GM19455 (cell line): ENCODE measurements around the gene TEX264.

Experiments used
- ATAC-seq: cut with Tn5 transposase; IDR thresholded peaks from one replicate; pipeline ENCODE4 v1.9.1; 2021; ENCODE audit not compliant: unreplicated experiment

The TEX264 gene

GRCh38 chr3:51691949-51692348, 20.9 kb downstream of the TEX264 start:
- no peak for ATAC-seq

DNA sequence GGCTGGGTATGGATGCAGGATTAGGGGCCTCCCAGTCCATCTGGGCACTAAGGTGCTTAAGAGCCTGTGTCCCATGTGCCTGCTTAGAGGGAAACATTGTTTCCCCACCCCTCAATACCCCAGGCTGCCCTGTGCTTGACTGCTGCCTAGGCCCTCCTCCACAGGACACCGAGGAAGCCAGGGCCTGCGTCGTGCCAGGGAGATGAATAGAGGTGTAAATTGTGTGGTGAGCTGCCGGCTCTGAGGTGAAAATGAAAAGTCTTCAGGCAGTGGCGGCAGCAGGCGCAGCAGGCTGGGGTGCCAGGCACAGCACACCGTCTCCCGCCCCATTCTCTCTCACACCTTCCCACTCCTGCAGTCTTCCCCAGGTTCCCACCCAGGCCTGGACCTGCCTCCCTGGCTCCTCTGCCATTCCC, 21.9 kb downstream of the TEX264 start:
- ATAC-seq = no peak

DNA sequence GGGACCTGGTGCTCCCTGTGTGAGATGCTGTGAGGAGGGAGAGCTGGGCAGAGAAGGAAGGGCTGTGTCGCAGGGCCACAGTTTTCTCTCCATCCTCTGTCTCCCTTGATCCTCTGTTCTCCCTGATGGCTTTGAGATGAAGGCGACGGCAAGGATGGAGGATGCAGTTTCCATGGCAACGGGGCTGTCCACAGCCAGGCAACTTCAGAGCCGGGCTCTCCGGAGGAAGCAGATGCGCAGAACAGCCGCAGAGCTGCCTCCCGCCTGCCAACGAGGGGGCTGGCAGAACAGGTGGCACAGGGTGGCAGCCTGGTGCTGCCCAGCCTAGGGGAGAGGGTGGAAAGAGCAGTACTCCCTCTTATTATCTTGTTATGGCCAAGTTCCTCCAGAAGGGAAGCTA, 25.9 kb downstream of the TEX264 start:
- ATAC-seq = no peak

- ATAC-seq = no peak
These were observed 27.2 kb downstream of the TEX264 start for GRCh38 chr3:51698209-51698608.

DNA sequence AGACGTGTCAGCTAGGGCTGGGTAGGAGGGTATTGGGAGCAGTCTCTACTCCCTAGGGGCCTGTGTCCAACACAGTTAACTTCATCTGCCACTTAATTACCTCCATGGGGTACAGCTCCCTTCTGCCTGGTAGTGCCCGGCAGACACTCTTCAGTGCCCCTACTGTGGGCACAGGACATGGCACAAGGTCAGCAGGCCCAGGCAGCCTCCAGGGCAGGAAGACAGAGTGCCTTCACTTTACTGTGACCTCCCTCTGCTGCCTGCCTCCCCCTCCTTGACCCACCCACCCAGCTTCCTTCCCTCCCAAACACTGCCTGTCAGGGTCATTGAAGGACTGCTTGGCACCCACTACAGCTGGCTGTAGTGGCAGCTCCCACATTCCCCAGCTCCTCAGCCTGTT, 29.4 kb downstream of the TEX264 start:
- no peak for ATAC-seq

DNA sequence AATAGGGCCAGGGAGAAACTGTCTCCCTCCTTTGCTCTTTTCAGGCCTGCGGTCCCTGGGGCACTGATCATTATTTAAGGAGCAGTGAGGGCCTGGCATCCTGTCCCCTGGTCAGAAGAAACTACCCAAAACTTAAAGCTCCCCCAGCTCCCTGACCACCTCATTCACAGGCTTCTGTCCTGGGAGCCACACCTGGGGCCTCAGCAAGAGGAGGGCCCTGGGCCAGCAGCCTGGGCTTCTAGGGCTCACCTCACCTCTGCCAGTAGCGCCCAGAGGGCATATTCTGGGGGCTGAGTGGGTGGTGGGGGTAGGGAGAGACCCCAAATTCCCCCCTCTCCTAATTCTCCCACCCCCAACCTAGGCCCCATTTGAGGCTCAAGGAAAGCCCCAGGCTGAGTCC, 31.1 kb downstream of the TEX264 start:
- ATAC-seq = no peak

- no peak for ATAC-seq
These were observed 32.2 kb downstream of the TEX264 start for GRCh38 chr3:51703068-51703760.

GRCh38 chr3:51703761-51704510, 32.9 kb downstream of the TEX264 start:
- ATAC-seq = no peak

GRCh38 chr3:51704511-51704950, 33.5 kb downstream of the TEX264 start:
- no peak for ATAC-seq

GRCh38 chr3:51705276-51706020, 34.4 kb downstream of the TEX264 start:
- no peak for ATAC-seq

DNA sequence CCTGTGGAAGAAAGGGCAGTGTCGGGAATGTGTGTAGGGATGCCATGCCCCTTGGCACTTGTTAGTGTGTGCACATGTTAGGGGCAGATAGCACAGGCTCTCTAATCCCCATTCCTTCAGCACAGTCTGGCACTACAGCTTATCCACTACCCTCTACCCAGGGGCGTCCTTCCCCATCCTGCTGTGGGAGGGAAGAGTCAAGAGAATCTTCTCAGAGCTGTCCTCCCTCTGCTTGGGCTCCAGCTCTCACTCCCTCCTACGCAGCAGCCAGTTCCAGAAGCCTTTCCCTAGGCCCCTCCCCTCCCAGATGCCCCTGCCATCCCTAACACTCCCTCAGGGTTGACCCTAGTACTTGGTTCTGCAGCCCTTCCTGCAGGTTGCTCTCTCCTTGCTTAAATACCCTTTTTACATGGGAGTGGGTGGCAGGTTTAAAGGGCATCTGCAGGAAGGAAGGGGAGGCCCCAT, 35.0 kb downstream of the TEX264 start:
- no peak for ATAC-seq

- no peak for ATAC-seq
These were observed 36.0 kb downstream of the TEX264 start, which contains the start of gene GRM2 for GRCh38 chr3:51706788-51707731. TSS of gene GRM2 (plus strand) at chr3:51707068. CDS start at chr3:51708984, 1,916 bp downstream.

DNA sequence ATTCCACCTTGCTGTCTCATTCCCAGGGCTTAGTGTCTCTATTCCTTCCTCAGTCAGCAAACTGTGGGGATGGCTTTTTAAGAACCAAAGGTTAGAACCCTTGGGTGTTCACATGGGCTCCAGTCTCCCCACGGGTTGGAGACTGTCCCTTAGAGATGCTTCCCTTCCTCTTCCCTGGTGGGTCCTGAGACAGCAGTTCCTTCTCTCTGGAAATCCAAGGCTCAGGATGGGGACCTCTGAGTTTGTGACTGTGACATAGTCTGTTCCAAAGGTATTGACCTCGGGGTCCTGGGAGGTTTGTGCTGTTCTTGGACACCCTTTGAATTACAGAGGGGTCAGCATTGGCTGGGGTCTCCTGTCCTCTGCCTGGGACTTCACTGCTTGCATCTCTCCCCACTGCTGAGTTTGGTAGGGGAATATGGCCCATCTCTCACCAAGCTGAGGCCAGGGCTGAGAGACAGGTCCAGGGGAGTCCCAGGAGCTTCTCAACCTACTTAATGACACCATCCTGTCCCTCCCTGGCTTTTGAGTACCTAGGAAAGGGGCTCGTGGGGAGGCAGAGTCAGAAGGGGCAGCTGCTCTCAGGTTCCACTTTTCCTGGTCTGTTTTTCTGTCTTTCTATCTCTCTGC, 37.3 kb downstream of the TEX264 start:
- no peak for ATAC-seq

GRCh38 chr3:51709004-51709420, 38.0 kb downstream of the TEX264 start:
- no peak for ATAC-seq

- no peak for ATAC-seq
These were observed 38.6 kb downstream of the TEX264 start for GRCh38 chr3:51709675-51710074.

DNA sequence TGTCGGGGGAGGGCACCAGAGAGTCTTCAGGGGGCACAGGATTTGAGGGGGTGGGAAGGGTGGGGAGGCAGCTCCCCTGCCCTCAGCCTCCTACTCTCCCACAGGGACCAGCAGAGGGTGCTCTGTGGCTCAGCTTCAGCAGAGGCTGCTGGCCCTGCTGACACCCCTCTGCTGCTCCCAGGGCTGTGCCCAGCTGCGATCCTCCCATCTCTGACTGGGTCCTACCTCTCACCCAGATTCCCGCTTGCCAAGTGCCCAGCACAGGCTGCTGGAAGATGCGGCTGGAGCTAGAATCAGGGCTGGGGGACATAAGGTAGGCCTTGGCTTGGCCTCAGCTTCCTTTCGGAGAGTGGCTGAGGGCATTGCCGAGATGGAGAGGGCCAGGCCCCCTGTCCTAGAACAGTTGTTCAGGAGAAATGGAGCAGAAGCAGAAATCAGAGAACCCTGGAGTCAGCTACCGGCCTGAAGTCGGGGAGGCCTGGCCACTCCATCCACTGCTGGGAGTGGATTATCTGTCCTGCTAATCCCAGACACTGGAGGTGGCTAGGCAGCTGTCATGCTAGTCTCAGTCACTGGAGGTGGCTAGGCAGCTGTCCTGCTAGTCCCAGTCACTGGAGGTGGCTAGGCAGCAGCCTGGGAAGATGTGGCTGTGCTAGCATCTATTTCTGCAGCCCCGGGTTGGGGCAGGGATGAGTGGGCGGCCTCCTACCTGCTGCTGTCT, 39.7 kb downstream of the TEX264 start:
- ATAC-seq = no peak

DNA sequence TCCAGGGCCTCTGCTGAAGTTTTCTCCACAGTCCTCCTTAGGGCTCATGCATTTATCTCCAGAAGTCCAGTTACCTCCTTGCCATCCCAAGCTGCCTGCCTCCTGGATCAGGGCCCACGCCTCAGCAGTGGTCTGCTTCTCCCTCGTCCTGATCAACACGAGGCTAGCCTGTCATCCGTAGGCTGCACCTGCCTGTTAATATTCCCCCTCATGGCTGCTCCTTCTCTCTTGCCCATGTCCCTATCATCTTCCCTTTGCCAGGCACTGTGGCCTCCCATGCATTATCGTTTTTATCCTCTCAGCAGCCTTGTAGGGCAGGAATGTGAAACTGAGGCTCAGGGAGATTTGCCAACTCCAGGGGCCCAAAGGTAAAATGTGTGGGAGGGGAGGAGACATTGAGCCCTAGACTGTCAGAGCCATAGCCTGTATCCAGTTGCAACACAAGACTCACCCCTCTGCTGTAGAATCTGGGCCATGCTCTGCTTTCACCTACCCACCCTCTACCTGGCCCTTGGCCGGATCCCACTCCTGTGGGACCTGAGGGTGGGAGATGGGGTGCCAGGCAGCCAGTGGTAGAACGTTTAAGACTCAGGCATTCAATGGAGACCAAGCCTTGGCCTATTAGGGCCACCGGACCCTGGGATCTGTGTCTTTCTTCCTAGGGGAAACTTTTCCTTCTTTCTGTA, 40.4 kb downstream of the TEX264 start:
- no peak for ATAC-seq

DNA sequence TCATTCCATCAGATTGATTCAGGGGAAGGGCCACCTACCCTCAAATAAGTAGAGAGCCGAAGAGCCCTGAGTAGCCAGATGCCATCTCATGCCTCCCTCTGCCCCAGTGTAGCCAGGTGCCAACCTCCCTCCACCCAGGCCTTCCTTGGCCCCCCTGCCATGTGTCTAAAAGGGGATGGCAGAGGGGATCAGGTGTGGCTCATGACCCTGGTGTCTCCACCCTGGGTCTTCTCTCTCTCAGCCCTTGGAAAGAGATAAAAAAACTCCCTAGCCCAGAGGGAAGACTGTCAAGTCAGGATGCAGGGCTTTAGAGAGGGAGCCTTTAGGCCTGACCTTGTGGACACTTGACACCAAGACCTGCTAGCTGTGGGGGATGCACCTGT, 41.0 kb downstream of the TEX264 start:
- no peak for ATAC-seq

GRCh38 chr3:51712511-51712931, 41.5 kb downstream of the TEX264 start:
- no peak for ATAC-seq
